Lung (tissue), 12 donors: Measurements from ENCODE around the gene ITFG1. TPM values are rescaled to one million over a fixed set of nuclear protein-coding genes. Genes with fewer than 3 reads are reported as not detected.

Experiments used
- ATAC-seq: fragments of 200-7000 bp; cut with Tn5 transposase; one replicate; pipeline ENCODE4 v1.9.1; 2020; ENCODE audit warnings: moderate number of reproducible peaks; ENCODE audit not compliant: insufficient read depth, low FRiP score
- DNase-seq, 3 donors: peaks; one replicate each; pipeline ENCODE4 v3.0.0-alpha.2; 2013 to 2017
- H3K27ac ChIP-seq, 2 donors: one replicate each; pipeline ENCODE4 v1.5.1; 2013; ENCODE audit warnings: mild to moderate bottlenecking in 2 of 2, moderate library complexity in 2 of 2, control low read depth in 1 of 2, inconsistent platforms in 1 of 2, low read depth in 1 of 2, low read length in 1 of 2
- H3K27me3 ChIP-seq, 3 donors: one replicate each; pipeline ENCODE4 v1.5.1; 2013; ENCODE audit warnings: low read length in 2 of 3; ENCODE audit not compliant: control insufficient read depth in 3 of 3, insufficient read depth in 3 of 3
- H3K36me3 ChIP-seq, 4 donors: one replicate each; pipeline ENCODE4 v1.5.1; 2013; ENCODE audit warnings: low read length in 4 of 4, mild to moderate bottlenecking in 1 of 4, moderate library complexity in 1 of 4; ENCODE audit not compliant: control insufficient read depth in 4 of 4, insufficient read depth in 4 of 4
- H3K4me1 ChIP-seq, 5 donors: one replicate each; pipeline ENCODE4 v1.5.1; 2013; ENCODE audit warnings: low read length in 5 of 5, mild to moderate bottlenecking in 2 of 5, moderate library complexity in 1 of 5; ENCODE audit not compliant: control insufficient read depth in 5 of 5, insufficient read depth in 5 of 5
- H3K4me3 ChIP-seq: one replicate; pipeline ENCODE4 v1.5.1; 2013; ENCODE audit warnings: mild to moderate bottlenecking, control low read depth, moderate library complexity
- H3K9ac ChIP-seq, 2 donors: one replicate each; pipeline ENCODE4 v1.5.1; 2013; ENCODE audit warnings: low read length in 2 of 2, control low read depth in 1 of 2; ENCODE audit not compliant: insufficient read depth in 1 of 2
- H3K9me3 ChIP-seq, 4 donors: one replicate each; pipeline ENCODE4 v1.5.1; 2013; ENCODE audit warnings: low read length in 3 of 4, mild to moderate bottlenecking in 1 of 4, moderate library complexity in 1 of 4; ENCODE audit not compliant: control insufficient read depth in 4 of 4, insufficient read depth in 3 of 4
- WGBS, 2 donors: extraction: QIAGEN DNeasy Blood & Tissue Kit; methylation state at CpG; one replicate each; pipeline ENCODE4 v1.1.7; 2013; 5-methylcytosine and 5-hydroxymethylcytosine counted together
- polyA plus RNA-seq, 2 donors: library from polyadenylated mRNA; stranded (reverse); fragments of 200-250 nt; gene quantifications; one replicate each; pipeline ENCODE4 v1.2.1, GENCODE V29; 2013
- total RNA-seq, 2 donors: library from RNA; depleted of rRNA in 1 of 2; stranded (reverse); fragments of >200 nt in 1 of 2; gene quantifications; one replicate each; pipeline ENCODE4 v1.2.1, GENCODE V29; 2014 to 2021
- TF ChIP-seq, protein P1 (sequence below): IDR thresholded peaks from 2 replicates; pipeline ENCODE4 v1.5.1; 2012; ENCODE audit warnings: mild to moderate bottlenecking; ENCODE audit errors: control extremely low read depth, extremely low read depth
- donor health status: control.
- donor health status: control.
- donor health status: Bipolar disorder and iron deficiency.
- donor health status: healthy.
- donor health status: DM: yes; HTN: yes; CAD: no.

The ITFG1 gene
- total and polyA plus RNA-seq, 4 donors = 13.0 to 79.4 (median 40.2) TPM

DNA sequence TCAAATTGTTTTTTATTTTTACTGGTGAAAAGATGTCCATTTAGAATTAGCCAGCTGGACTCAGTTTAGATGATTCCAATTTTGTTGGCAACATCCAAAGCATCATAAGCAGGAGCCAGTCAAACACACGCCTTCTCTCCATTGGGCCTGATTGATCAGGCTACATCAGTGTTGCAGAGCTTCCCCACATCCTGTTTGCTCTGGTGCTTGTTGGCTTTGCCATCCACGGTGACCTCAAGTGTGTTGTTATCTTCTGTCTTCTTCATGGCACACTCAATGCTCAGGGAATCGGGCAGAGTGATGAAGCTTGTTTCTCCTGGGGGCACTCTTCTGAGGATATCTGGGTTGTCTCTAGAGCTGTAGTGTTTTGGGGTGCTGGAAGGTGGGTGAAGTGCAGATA lies 310.8 kb downstream of the ITFG1 start:
- no peak overlapping the region for H3K4me3 ChIP-seq
- H3K9ac ChIP-seq = no peak overlapping the region
- 89 to 97% methylated on average over 3 of the region's 3 CpGs for WGBS, 2 donors
- H3K4me1 ChIP-seq = no peaks in the 10 kb centered on the region
- peaks cover 0 to 9% (median 1%) of the 10 kb centered on the region in 4 donors for H3K36me3 ChIP-seq
- H3K27me3 ChIP-seq = peaks cover 0 to 2% (median 0%) of the 10 kb centered on the region in 3 donors
- ATAC-seq (no peak), DNase-seq (no peak)
- no peak overlapping the region for H3K27ac ChIP-seq
- H3K9me3 ChIP-seq = peaks cover 0 to 2% (median 0%) of the 10 kb centered on the region in 4 donors
- TF ChIP-seq, protein P1, sequence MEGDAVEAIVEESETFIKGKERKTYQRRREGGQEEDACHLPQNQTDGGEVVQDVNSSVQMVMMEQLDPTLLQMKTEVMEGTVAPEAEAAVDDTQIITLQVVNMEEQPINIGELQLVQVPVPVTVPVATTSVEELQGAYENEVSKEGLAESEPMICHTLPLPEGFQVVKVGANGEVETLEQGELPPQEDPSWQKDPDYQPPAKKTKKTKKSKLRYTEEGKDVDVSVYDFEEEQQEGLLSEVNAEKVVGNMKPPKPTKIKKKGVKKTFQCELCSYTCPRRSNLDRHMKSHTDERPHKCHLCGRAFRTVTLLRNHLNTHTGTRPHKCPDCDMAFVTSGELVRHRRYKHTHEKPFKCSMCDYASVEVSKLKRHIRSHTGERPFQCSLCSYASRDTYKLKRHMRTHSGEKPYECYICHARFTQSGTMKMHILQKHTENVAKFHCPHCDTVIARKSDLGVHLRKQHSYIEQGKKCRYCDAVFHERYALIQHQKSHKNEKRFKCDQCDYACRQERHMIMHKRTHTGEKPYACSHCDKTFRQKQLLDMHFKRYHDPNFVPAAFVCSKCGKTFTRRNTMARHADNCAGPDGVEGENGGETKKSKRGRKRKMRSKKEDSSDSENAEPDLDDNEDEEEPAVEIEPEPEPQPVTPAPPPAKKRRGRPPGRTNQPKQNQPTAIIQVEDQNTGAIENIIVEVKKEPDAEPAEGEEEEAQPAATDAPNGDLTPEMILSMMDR = no peak

DNA sequence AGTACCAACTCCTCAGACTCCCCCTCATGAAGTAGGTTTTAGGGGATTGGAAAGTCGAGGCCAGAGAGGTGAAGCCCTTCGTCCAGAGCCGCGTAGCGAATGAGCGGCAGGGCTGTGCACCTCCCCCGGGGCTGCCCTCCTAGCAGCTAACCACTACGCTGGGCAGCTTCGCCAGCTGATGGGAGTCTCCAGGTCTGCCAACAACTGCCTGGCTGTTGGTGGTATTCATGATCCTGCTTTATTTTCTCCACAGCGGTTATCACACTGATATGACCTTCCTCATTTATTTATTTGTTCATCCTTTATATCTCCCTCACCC lies 316.3 kb downstream of the ITFG1 start:
- H3K36me3 ChIP-seq = no peaks in the 10 kb centered on the region
- no peak overlapping the region for H3K9ac ChIP-seq
- peaks cover 0 to 21% (median 6%) of the 10 kb centered on the region in 5 donors for H3K4me1 ChIP-seq
- TF ChIP-seq, protein P1 = no peak
- ATAC-seq (no peak), DNase-seq (no peak)
- no peak overlapping the region for H3K4me3 ChIP-seq
- 12 to 16% methylated on average over 10 of the region's 10 CpGs for WGBS, 2 donors
- peaks cover 0 to 18% (median 10%) of the 10 kb centered on the region in 3 donors for H3K27me3 ChIP-seq
- H3K27ac ChIP-seq = no peak overlapping the region
- H3K9me3 ChIP-seq = no peaks in the 10 kb centered on the region

DNA sequence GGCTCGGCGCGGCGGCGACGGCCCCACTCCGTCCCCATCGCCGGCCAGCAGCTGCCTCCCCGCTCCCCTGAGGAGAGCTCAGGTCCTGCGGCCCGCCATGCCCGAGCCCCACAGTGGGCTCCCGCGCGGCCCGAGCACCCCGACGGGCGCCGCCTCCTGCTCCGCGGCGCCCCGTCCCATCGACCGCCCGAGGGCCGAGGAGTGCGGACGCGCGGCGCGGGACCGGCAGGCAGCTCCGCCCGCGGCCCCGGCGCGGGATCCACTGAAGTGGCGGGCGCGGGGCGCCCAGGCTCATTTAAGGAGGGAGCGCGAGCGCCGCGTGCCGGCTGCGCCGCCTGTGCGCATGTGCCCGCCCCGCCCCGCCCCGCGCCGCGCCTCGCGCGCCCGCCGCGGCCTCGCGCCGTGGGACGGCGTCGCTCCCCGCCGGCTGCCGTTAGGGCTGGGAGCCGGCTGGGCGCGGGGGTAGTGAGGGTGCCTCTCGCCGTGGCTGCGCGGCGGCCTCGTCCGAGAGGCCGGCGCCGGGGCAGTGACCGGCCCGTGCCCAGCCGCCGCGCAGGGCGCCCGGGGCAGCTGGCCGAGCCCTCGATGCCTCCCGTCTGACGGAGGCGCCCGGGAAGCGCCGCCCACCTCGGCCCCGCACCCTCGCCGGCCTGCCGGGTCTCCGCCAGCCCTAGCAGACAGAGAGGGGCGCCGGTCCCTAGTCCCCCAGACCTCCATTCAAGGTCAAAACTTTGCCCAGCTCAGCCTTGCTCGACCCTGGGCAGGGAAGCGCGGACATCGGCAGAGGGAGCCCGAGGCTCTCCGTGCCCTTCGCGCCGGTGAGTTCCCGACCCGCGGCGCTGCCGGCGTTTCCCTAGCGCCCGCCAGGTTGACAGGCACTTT lies 316.9 kb downstream of the ITFG1 start, which contains the start of gene NETO2:
TSS of gene NETO2 (minus strand) at position 269 of the 882 bp plus-strand sequence. CDS start 333 bp downstream, outside the sequence.
- H3K27ac ChIP-seq = peak within 1 kb of the TSS; percentile 67 to 68
- ATAC-seq (peak; percentile 37), DNase-seq (peak; percentile 51 to 71 (median 58))
- H3K4me1 ChIP-seq = peaks cover 0 to 21% (median 6%) of the 10 kb centered on the region in 5 donors
- 0 to 1% methylated on average over 97 to 130 of the region's 130 CpGs for WGBS, 2 donors
- peaks cover 0 to 18% (median 10%) of the 10 kb centered on the region in 3 donors for H3K27me3 ChIP-seq
- H3K4me3 ChIP-seq = peak within 1 kb of the TSS; percentile 63
- peak within 1 kb of the TSS in 1 of 2 donors; percentile 61 for H3K9ac ChIP-seq
- no peaks in the 10 kb centered on the region for H3K9me3 ChIP-seq
- TF ChIP-seq, protein P1 = peak; percentile 14
- H3K36me3 ChIP-seq = no peaks in the 10 kb centered on the region
